ENCODE data around the gene HK1.

Gene HK1

GRCh38 chr10:69397972-69398371 is 119.7 kb downstream of the HK1 start:
- H3K27ac Mint-ChIP-seq: no peak overlapping the region
- no peaks in the 10 kb centered on the region for H3K4me1 Mint-ChIP-seq
- DNase-seq (no peak), ATAC-seq (no peak)
- no peak overlapping the region for H3K4me3 Mint-ChIP-seq
- H3K9me3 Mint-ChIP-seq: no peaks in the 10 kb centered on the region
- no peaks in the 10 kb centered on the region for H3K27me3 Mint-ChIP-seq

GRCh38 chr10:69398466-69398865 is 120.2 kb downstream of the HK1 start:
- H3K4me1 Mint-ChIP-seq: no peaks in the 10 kb centered on the region
- no peak overlapping the region for H3K4me3 Mint-ChIP-seq
- no peak for DNase-seq
- H3K9me3 Mint-ChIP-seq: no peaks in the 10 kb centered on the region
- no peak for ATAC-seq
- H3K27ac Mint-ChIP-seq: peak overlapping the region in 1 of 2 donors; percentile 64
- H3K27me3 Mint-ChIP-seq: no peaks in the 10 kb centered on the region

GRCh38 chr10:69400936-69401335 is 122.6 kb downstream of the HK1 start:
- ATAC-seq (no peak), DNase-seq (no peak)
- Mint-ChIP-seq H3K27ac (peak overlapping the region in 1 of 2 donors; percentile 74), H3K4me1 (peaks cover 6% of the 10 kb centered on the region), H3K4me3 (no peak overlapping the region), H3K27me3 (no peaks in the 10 kb centered on the region), H3K9me3 (no peaks in the 10 kb centered on the region)

- Mint-ChIP-seq H3K27me3 (no peaks in the 10 kb centered on the region), H3K4me3 (no peak overlapping the region), H3K27ac (peak overlapping the region in 1 of 2 donors; percentile 74), H3K9me3 (no peaks in the 10 kb centered on the region), H3K4me1 (peaks cover 11% of the 10 kb centered on the region)
- no peak for DNase-seq
- ATAC-seq: no peak
Observed at GRCh38 chr10:69401416-69401815, 123.1 kb downstream of the HK1 start.

GRCh38 chr10:69402386-69402785 is 124.1 kb downstream of the HK1 start:
- ATAC-seq: no peak
- H3K4me1 Mint-ChIP-seq: peaks cover 14% of the 10 kb centered on the region
- H3K27me3 Mint-ChIP-seq: no peaks in the 10 kb centered on the region
- no peak overlapping the region for H3K4me3 Mint-ChIP-seq
- no peaks in the 10 kb centered on the region for H3K9me3 Mint-ChIP-seq
- no peak for DNase-seq
- H3K27ac Mint-ChIP-seq: no peak overlapping the region

GRCh38 chr10:69403066-69403465 is 124.8 kb downstream of the HK1 start:
- Mint-ChIP-seq H3K4me1 (peaks cover 21% of the 10 kb centered on the region), H3K4me3 (no peak overlapping the region), H3K27ac (no peak overlapping the region), H3K27me3 (no peaks in the 10 kb centered on the region), H3K9me3 (no peaks in the 10 kb centered on the region)
- ATAC-seq (no peak), DNase-seq (no peak)

- DNase-seq: no peak
- Mint-ChIP-seq H3K4me3 (no peak overlapping the region), H3K27me3 (no peaks in the 10 kb centered on the region), H3K27ac (no peak overlapping the region), H3K9me3 (no peaks in the 10 kb centered on the region), H3K4me1 (peaks cover 25% of the 10 kb centered on the region)
- no peak for ATAC-seq
Observed at GRCh38 chr10:69403519-69403918, 125.2 kb downstream of the HK1 start.

- Mint-ChIP-seq H3K4me3 (no peak overlapping the region), H3K27me3 (no peaks in the 10 kb centered on the region), H3K9me3 (no peaks in the 10 kb centered on the region), H3K27ac (no peak overlapping the region), H3K4me1 (peaks cover 27% of the 10 kb centered on the region)
- DNase-seq: no peak
- no peak for ATAC-seq
Observed at GRCh38 chr10:69404786-69405185, 126.5 kb downstream of the HK1 start.

- Mint-ChIP-seq H3K27me3 (no peaks in the 10 kb centered on the region), H3K4me1 (peaks cover 27% of the 10 kb centered on the region), H3K4me3 (no peak overlapping the region), H3K27ac (no peak overlapping the region), H3K9me3 (no peaks in the 10 kb centered on the region)
- no peak for DNase-seq
- no peak for ATAC-seq
Observed at GRCh38 chr10:69405221-69405620, 126.9 kb downstream of the HK1 start.

- no peak overlapping the region for H3K4me3 Mint-ChIP-seq
- DNase-seq: no peak
- ATAC-seq: no peak
- H3K27ac Mint-ChIP-seq: peak overlapping the region in 1 of 2 donors; percentile 84
- no peaks in the 10 kb centered on the region for H3K27me3 Mint-ChIP-seq
- H3K4me1 Mint-ChIP-seq: peaks cover 27% of the 10 kb centered on the region
- no peaks in the 10 kb centered on the region for H3K9me3 Mint-ChIP-seq
Observed at GRCh38 chr10:69406302-69406811, 128.1 kb downstream of the HK1 start.

- H3K27ac Mint-ChIP-seq: peak overlapping the region in 1 of 2 donors; percentile 84
Observed at GRCh38 chr10:69406816-69407580, 128.7 kb downstream of the HK1 start.

GRCh38 chr10:69407621-69408301 is 129.5 kb downstream of the HK1 start:
- Mint-ChIP-seq H3K4me3 (peak overlapping the region; percentile 72 to 86), H3K27ac (peak overlapping the region in 1 of 2 donors; percentile 71), H3K9me3 (no peaks in the 10 kb centered on the region), H3K27me3 (no peaks in the 10 kb centered on the region), H3K4me1 (peaks cover 27% of the 10 kb centered on the region)
- DNase-seq: peak; percentile 35 to 39
- no peak for ATAC-seq

More at GRCh38 chr10:69406816-69407580, 128.7 kb downstream of the HK1 start:
- no peak for DNase-seq
- no peaks in the 10 kb centered on the region for H3K27me3 Mint-ChIP-seq
- no peak overlapping the region for H3K4me3 Mint-ChIP-seq
- H3K9me3 Mint-ChIP-seq: no peaks in the 10 kb centered on the region
- no peak for ATAC-seq
- peaks cover 27% of the 10 kb centered on the region for H3K4me1 Mint-ChIP-seq

- ATAC-seq (peak; percentile 97), DNase-seq (peak; percentile 90 to 94)
- Mint-ChIP-seq H3K27ac (peak overlapping the region; percentile 81 to 92), H3K4me3 (peak overlapping the region; percentile 82 to 86), H3K4me1 (peaks cover 34% of the 10 kb centered on the region), H3K9me3 (no peaks in the 10 kb centered on the region), H3K27me3 (no peaks in the 10 kb centered on the region)
Observed at GRCh38 chr10:69408318-69409175, 130.3 kb downstream of the HK1 start.

- DNase-seq (no peak), ATAC-seq (no peak)
- Mint-ChIP-seq H3K27ac (peak overlapping the region; percentile 54 to 81), H3K9me3 (no peaks in the 10 kb centered on the region), H3K4me3 (peak overlapping the region; percentile 46 to 64), H3K4me1 (peaks cover 34% of the 10 kb centered on the region), H3K27me3 (no peaks in the 10 kb centered on the region)
Observed at GRCh38 chr10:69409176-69409495, 130.8 kb downstream of the HK1 start.

- H3K9me3 Mint-ChIP-seq: no peaks in the 10 kb centered on the region
Observed at GRCh38 chr10:69409968-69410367, 131.7 kb downstream of the HK1 start.

More at GRCh38 chr10:69409968-69410367, 131.7 kb downstream of the HK1 start:
- H3K27me3 Mint-ChIP-seq: no peaks in the 10 kb centered on the region
- peaks cover 34% of the 10 kb centered on the region for H3K4me1 Mint-ChIP-seq
- DNase-seq (no peak), ATAC-seq (no peak)
- no peak overlapping the region for H3K27ac Mint-ChIP-seq
- H3K4me3 Mint-ChIP-seq: no peak overlapping the region
